Loucy (cell line): ENCODE results near the gene INSRR.

Experiments used
- H2AFZ ChIP-seq: fragments of 200-600 bp; sonication (generic); 2 replicates; pipeline ENCODE4 v1.6.0; 2016; ENCODE audit warnings: antibody characterized with exemption, mild to moderate bottlenecking, low read length, moderate library complexity
- H3F3A ChIP-seq: fragments of 200-600 bp; 2 replicates; pipeline ENCODE4 v1.6.0; 2016; ENCODE audit warnings: antibody characterized with exemption, low read depth, mild to moderate bottlenecking
- H3K27me3 ChIP-seq: fragments of 200-600 bp; sonication (generic); 2 replicates; pipeline ENCODE4 v1.6.1; 2014; ENCODE audit warnings: low read length, mild to moderate bottlenecking; ENCODE audit not compliant: insufficient read depth, poor library complexity, severe bottlenecking
- H3K36me3 ChIP-seq: fragments of 200-600 bp; sonication (generic); 2 replicates; pipeline ENCODE4 v1.6.1; 2016; ENCODE audit warnings: low read length; ENCODE audit not compliant: insufficient read depth
- H3K4me1 ChIP-seq: fragments of 200-600 bp; sonication (generic); 2 replicates; pipeline ENCODE4 v1.5.1; 2014; ENCODE audit warnings: low read length, mild to moderate bottlenecking; ENCODE audit not compliant: insufficient read depth, poor library complexity, severe bottlenecking
- H3K4me2 ChIP-seq: fragments of 200-600 bp; sonication (generic); 2 replicates; pipeline ENCODE4 v1.6.0; 2014; ENCODE audit warnings: antibody characterized with exemption, low read length, low read depth, mild to moderate bottlenecking; ENCODE audit not compliant: poor library complexity, severe bottlenecking
- H3K4me3 ChIP-seq: fragments of 200-600 bp; sonication (generic); 2 replicates; pipeline ENCODE4 v1.5.1; 2014; ENCODE audit warnings: low read length, mild to moderate bottlenecking, mixed read lengths; ENCODE audit not compliant: poor library complexity, severe bottlenecking
- H3K79me2 ChIP-seq: fragments of 200-600 bp; sonication (generic); 2 replicates; pipeline ENCODE4 v1.6.1; 2014; ENCODE audit warnings: low read length; ENCODE audit not compliant: insufficient read depth
- H3K9ac ChIP-seq: fragments of 200-600 bp; sonication (generic); 2 replicates; pipeline ENCODE4 v1.6.0; 2014; ENCODE audit warnings: mild to moderate bottlenecking, low read depth, low read length, moderate library complexity; ENCODE audit not compliant: poor library complexity, severe bottlenecking
- H3K9me2 ChIP-seq: fragments of 200-600 bp; sonication (generic); replicated peaks from 2 replicates; pipeline ENCODE4 v1.6.1; 2016; ENCODE audit warnings: low read depth, low read length, mixed read lengths
- H3K9me3 ChIP-seq: fragments of 200-600 bp; sonication (generic); 2 replicates; pipeline ENCODE4 v1.6.1; 2014; ENCODE audit warnings: mild to moderate bottlenecking, antibody characterized with exemption, low read length, low read depth; ENCODE audit not compliant: insufficient read depth
- H4K20me1 ChIP-seq: fragments of 200-600 bp; sonication (generic); 2 replicates; pipeline ENCODE4 v1.6.0; 2014; ENCODE audit warnings: antibody characterized with exemption, low read length, mild to moderate bottlenecking; ENCODE audit not compliant: insufficient read depth, poor library complexity, severe bottlenecking
- EZH2phosphoT487 ChIP-seq: fragments of 200-600 bp; IDR thresholded peaks from 2 replicates; pipeline ENCODE4 v1.6.1; 2018; ENCODE audit warnings: antibody characterized with exemption, mild to moderate bottlenecking, moderate library complexity, borderline replicate concordance
- TF ChIP-seq, protein P1 (sequence below): fragments of 200-600 bp; sonication (generic); conservative IDR thresholded peaks from 2 replicates; pipeline ENCODE4 v1.5.1; 2014; ENCODE audit warnings: mild to moderate bottlenecking, antibody characterized with exemption, low read length

Gene INSRR

GRCh38 chr1:156883919-156884318 is 25.0 kb upstream of the INSRR start:
- Histone ChIP-seq H3K9ac (no peak overlapping the region), H3K4me1 (no peaks in the 10 kb centered on the region), H4K20me1 (no peaks in the 10 kb centered on the region), H3K4me3 (no peak overlapping the region), H2AFZ (no peak overlapping the region), H3K9me2 (no peaks in the 10 kb centered on the region), H3K36me3 (no peaks in the 10 kb centered on the region), H3K27me3 (no peaks in the 10 kb centered on the region), H3F3A (no peaks in the 10 kb centered on the region), H3K9me3 (no peaks in the 10 kb centered on the region), H3K79me2 (no peaks in the 10 kb centered on the region), H3K4me2 (no peak overlapping the region)
- no peak for TF ChIP-seq EZH2phosphoT487
- TF ChIP-seq, protein P1, sequence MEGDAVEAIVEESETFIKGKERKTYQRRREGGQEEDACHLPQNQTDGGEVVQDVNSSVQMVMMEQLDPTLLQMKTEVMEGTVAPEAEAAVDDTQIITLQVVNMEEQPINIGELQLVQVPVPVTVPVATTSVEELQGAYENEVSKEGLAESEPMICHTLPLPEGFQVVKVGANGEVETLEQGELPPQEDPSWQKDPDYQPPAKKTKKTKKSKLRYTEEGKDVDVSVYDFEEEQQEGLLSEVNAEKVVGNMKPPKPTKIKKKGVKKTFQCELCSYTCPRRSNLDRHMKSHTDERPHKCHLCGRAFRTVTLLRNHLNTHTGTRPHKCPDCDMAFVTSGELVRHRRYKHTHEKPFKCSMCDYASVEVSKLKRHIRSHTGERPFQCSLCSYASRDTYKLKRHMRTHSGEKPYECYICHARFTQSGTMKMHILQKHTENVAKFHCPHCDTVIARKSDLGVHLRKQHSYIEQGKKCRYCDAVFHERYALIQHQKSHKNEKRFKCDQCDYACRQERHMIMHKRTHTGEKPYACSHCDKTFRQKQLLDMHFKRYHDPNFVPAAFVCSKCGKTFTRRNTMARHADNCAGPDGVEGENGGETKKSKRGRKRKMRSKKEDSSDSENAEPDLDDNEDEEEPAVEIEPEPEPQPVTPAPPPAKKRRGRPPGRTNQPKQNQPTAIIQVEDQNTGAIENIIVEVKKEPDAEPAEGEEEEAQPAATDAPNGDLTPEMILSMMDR: no peak

GRCh38 chr1:156882543-156882942 is 23.6 kb upstream of the INSRR start:
- Histone ChIP-seq H3K36me3 (no peaks in the 10 kb centered on the region), H2AFZ (no peak overlapping the region), H3K4me2 (no peak overlapping the region), H3K4me1 (no peaks in the 10 kb centered on the region), H3F3A (no peaks in the 10 kb centered on the region), H3K9me3 (no peaks in the 10 kb centered on the region), H3K9ac (no peak overlapping the region), H3K9me2 (no peaks in the 10 kb centered on the region), H3K4me3 (no peak overlapping the region), H3K27me3 (no peaks in the 10 kb centered on the region), H4K20me1 (no peaks in the 10 kb centered on the region), H3K79me2 (no peaks in the 10 kb centered on the region)
- no peak for TF ChIP-seq EZH2phosphoT487
- TF ChIP-seq, protein P1: no peak

GRCh38 chr1:156881663-156882062 is 22.7 kb upstream of the INSRR start:
- TF ChIP-seq EZH2phosphoT487: no peak
- TF ChIP-seq, protein P1: no peak
- Histone ChIP-seq H3K4me1 (no peaks in the 10 kb centered on the region), H3K9me2 (no peaks in the 10 kb centered on the region), H3F3A (no peaks in the 10 kb centered on the region), H3K36me3 (no peaks in the 10 kb centered on the region), H3K79me2 (no peaks in the 10 kb centered on the region), H3K27me3 (no peaks in the 10 kb centered on the region), H3K9me3 (no peaks in the 10 kb centered on the region), H3K4me3 (no peak overlapping the region), H3K4me2 (no peak overlapping the region), H2AFZ (no peak overlapping the region), H3K9ac (no peak overlapping the region), H4K20me1 (no peaks in the 10 kb centered on the region)
